DOHH2 (cell line): Measurements from ENCODE around the gene PRKCZ.

ENCODE experiments used
- CTCF ChIP-seq: fragments of 200-600 bp; sonication (generic); IDR thresholded peaks from one replicate; pipeline ENCODE4 v1.5.1; 2014; ENCODE audit warnings: antibody characterized with exemption, mild to moderate bottlenecking, low read depth, low read length; ENCODE audit not compliant: poor library complexity, severe bottlenecking
- EZH2phosphoT487 ChIP-seq: fragments of 200-600 bp; sonication (generic); IDR thresholded peaks from 2 replicates; pipeline ENCODE4 v1.6.1; 2017; ENCODE audit warnings: borderline replicate concordance, mild to moderate bottlenecking, antibody characterized with exemption, low read length, moderate library complexity, mixed read lengths

DNA sequence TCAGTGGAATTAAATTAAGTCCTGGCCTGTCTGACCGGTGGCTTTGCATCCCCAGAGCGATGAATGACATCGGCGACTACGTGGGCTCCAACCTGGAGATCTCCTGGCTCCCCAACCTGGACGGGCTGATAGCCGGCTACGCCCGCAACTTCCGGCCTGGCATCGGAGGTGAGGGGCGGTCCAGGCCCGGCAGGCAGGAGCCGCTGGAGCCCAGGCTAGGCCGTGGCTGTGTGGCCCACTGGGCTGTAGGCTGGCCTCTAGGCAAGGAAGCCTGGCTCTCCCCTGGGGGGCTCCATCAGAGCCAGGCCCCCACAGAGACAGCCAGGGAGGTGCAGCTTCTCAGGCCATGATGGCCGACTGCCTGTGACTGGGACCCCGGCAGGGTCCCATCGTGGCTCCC is 25.3 kb upstream of the PRKCZ start:
- TF ChIP-seq CTCF (no peak), EZH2phosphoT487 (no peak)
